ENCODE data around the gene CACNA1B. TPM values are rescaled to one million over a fixed set of nuclear protein-coding genes. Genes with fewer than 3 reads are reported as not detected.
"Not testable (repeated sequence)": the region's sequence is repeated elsewhere in the genome, so short reads cannot be mapped to it uniquely, and the experiment has no call there.

Gene CACNA1B
- total RNA-seq, 1 donor from 2014 or later: not detected

DNA sequence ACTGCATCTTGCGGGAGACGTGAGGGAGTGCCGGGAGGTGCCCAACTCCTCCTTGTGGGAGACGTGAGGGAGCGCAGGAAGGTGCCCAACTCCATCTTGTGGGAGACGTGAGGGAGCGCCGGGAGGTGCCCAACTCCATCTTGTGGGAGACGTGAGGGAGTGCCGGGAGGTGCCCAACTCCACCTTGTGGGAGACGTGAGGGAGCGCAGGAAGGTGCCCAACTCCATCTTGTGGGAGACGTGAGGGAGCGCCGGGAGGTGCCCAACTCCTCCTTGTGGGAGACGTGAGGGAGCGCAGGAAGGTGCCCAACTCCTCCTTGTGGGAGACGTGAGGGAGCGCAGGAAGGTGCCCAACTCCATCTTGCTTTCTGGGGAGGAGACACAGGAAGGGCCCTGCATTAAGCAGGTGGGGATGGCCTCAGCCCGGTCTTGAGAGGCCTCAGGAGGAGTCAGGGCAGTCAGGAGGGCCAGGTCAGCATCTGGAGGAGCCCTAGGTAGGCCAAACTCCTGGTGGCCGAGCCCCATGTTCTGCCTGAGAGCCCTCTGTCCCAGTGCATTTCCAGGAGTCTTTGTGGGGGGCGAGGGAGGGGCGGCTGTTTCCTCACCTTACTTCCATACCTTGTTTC is 236.2 kb downstream of the CACNA1B start:
- intact Hi-C loops (cut with micrococcal nuclease): not testable (repeated sequence)

DNA sequence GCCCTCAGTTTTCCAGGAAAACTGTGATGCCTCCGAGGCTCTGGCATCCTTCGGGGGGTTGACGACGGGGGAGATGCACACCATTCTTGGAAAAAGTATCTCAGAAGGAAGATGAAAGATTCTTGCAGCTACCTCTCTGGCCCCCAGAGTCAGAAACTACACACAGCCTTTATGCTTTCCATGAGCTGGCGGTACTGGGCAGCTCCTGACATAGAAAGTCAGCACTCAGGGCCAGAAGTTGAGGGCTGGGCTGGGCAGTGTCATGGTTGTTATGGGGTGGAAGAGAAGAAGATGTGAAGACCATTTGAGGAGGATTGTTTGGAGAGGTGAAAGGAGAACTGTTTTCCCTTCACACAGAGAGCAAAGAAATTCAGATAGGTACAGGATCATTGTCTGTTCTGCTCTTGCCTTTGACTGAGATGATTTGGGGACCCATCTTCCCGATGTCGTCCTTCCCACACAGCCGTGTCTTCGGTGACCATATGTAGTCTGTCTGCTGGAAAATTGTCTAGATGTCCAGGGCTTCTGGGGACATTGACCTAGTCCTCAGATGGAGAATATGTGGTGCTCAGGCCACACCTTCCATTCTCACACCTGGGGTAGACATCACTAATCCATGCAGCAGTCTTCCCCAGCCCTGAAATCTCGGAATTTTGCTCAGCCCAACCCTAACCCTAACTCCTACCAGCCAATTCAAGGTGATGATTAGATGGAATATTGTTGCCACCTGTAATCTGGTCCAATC is 237.1 kb downstream of the CACNA1B start:
- intact Hi-C loops (cut with micrococcal nuclease): no loop called here

DNA sequence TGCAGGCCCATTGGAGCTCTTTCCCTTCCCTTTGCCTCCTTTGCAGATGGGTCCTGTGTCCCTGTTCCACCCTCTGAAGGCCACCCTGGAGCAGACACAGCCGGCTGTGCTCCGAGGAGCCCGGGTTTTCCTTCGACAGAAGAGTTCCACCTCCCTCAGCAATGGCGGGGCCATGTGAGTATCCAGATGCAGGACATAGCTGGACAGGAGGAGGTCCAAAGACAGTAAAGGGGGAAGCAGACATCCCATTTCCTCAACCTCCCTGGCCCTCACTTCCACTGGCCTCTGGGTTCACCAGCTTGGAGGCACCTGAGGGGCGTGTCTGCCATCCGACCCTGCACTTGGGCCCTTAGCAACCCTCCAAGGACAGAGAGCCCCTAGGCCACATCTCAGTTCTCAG is 237.9 kb downstream of the CACNA1B start:
- intact Hi-C loops (cut with micrococcal nuclease): no loop called here

DNA sequence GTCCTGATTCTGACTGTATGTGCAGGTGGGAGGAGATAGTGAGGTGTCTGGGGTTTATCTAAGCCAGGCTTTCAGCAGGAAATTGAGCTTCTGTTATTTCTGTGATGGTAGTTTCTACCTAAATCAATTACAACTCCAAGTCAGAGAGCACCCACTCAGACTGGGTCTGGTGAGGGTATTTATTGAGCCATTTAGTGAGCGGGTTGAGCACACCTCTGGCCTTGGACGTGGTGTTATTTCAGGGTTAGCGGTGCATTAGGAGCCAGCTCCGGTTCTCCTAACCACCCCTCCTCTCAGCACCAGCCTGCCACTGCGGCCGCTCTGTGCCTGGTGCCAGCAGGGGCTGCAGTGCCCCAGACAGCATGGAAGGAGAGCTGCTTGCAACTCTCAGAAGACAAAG is 238.9 kb downstream of the CACNA1B start:
- intact Hi-C loops (cut with micrococcal nuclease): no loop called here

DNA sequence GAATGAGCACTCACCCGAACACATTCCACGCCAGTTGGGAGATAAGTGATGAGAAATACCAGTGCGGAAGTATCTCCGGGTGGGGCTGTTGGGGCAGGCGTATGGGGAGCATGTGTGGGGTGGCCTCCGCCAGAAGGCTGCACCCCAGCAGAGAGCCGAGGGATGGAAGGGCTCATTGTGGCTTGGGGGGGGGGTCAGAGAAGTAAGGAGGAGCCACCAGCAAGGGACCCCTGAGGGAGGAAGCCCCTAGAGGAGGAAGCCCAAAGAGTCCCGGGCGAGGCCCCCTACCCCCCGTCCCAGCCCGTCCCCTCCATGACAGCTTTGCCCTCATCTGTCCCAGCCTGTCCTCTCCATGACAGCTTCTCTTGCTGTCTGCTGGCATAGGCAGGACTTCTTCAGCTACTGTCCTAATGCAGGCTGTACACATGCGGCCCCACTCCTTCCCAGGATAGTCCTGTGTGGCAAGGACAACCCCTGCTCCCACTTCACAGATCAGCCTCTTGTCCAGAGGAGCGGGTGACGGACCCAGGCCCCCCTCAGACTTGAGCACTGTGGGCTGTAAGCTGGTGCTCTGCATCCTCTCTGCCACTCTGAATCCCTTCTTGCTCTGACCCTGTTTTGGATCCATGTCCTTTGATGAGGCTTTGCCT is 239.6 kb downstream of the CACNA1B start:
- intact Hi-C loops (cut with micrococcal nuclease): no loop called here

DNA sequence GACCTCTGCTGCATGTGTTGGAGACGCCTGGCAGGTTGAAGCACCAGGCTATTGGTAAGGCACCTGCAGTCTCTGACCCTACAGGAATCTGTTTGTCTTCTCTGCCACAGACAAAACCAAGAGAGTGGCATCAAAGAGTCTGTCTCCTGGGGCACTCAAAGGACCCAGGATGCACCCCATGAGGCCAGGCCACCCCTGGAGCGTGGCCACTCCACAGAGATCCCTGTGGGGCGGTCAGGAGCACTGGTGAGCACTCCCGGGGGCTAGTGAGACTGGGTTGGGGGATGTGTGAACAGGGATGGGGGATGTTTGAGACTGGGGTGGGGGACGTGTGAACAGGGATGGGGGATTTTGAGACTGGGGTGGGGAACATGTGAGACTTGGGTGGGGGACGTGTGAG is 240.3 kb downstream of the CACNA1B start:
- intact Hi-C loops (cut with micrococcal nuclease): no loop called here

DNA sequence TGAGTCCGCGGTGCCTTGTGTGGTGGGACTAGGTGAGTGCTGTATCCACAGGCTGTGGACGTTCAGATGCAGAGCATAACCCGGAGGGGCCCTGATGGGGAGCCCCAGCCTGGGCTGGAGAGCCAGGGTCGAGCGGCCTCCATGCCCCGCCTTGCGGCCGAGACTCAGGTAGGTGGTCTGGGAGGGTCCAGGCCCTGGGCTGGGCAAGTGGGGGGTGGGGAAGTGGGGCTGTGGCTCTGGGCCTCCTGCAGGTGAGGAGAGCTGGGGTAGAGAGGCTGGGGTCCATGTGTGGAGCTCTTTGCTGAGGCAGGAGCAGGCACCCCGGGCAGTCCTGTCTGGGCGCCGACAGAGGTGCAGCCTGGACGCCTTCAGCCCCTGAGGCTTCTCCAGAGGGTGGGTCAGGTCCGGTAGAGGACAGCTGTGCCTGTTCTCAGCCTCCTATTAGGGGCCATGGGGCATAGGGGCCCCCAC is 241.1 kb downstream of the CACNA1B start:
- intact Hi-C loops (cut with micrococcal nuclease): no loop called here

DNA sequence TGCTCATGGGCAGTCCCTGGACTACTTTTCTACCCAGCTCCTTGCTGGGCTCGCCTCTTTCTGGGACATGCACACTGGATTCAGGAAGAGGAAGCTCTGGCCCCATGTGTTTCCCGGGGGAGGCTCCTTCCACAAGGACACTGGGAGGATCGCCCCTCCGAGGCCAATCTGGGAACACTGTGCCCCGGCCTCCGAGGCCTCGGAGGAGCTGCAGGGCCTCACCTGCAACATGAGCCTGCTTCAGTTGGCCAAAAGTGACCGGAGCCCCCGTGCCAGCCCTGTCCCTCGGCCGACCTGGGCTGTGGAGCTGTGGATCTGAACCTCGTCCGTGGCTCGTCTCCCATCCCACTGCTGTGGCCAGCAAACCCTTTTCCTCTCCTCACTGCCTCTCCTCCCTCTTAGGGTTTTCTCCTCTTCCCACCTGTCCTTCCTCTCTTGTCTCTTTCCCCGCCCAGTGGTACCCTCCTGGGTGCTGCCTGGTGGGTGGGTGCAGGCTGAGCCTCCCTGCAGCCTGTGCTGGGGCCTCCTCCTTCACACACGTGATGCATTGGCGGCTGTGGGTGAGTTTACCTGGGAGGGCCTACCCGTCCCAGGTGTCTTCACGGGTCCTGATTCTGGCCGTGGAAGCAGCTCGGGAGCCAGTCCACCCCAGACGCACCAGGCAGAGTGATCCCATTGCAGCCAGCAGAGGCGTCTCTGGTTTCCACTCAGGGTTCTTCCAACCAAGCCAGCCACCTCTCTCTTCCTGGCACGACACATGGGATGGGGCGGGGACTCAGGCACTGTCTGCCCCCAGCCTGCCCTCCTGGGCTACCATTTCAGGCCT is 241.8 kb downstream of the CACNA1B start:
- intact Hi-C loops (cut with micrococcal nuclease): no loop called here

DNA sequence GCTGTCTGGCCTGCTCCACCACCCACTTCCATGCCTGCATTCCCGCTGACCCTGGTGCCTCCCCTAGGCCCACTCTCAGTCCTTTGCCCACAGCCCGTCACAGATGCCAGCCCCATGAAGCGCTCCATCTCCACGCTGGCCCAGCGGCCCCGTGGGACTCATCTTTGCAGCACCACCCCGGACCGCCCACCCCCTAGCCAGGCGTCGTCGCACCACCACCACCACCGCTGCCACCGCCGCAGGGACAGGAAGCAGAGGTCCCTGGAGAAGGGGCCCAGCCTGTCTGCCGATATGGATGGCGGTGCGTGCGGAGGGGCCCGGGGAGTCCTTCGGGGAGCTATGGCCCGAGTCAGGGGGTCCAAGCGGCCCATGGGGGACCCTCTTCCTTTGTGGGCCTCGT is 242.5 kb downstream of the CACNA1B start:
- intact Hi-C loops (cut with micrococcal nuclease): no loop called here

DNA sequence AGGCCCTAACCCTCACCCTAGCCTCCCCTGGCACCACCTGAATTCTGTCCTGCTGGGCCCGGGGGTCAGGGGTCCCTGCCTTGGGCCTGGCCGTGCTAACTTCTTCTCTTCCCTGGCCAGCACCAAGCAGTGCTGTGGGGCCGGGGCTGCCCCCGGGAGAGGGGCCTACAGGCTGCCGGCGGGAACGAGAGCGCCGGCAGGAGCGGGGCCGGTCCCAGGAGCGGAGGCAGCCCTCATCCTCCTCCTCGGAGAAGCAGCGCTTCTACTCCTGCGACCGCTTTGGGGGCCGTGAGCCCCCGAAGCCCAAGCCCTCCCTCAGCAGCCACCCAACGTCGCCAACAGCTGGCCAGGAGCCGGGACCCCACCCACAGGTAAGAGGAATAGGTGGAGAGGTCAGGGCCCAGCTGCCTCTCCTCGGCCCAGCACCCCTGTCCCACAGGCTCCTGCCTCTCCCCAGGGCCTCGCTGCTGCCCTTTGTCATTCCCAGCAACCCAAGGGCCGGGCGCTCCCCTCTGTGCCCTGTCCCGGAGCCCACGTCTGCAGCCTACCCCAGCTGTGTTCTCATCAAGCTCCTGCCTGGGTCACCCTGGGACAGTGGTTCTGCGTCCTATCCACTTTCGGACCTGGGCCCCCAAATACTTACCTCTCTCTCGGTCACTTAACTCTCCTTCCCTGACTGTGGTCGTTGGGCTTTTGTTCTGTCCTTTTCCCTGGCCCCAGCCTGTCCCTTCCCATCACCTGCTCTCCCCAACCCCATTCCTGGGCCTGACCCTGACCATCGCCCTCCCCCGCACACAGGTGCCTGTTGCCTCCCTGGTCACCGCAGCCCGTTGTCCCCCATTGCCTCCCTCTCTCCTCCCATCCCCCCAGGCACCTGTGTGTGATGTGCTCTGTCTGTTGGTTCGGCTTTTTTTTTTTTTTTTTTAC is 243.2 kb downstream of the CACNA1B start:
- intact Hi-C loops (cut with micrococcal nuclease): no loop called here

DNA sequence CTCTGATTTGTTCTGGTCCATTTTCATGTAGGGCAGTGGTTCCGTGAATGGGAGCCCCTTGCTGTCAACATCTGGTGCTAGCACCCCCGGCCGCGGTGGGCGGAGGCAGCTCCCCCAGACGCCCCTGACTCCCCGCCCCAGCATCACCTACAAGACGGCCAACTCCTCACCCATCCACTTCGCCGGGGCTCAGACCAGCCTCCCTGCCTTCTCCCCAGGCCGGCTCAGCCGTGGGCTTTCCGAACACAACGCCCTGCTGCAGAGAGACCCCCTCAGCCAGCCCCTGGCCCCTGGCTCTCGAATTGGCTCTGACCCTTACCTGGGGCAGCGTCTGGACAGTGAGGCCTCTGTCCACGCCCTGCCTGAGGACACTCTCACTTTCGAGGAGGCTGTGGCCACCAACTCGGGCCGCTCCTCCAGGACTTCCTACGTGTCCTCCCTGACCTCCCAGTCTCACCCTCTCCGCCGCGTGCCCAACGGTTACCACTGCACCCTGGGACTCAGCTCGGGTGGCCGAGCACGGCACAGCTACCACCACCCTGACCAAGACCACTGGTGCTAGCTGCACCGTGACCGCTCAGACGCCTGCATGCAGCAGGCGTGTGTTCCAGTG is 244.0 kb downstream of the CACNA1B start:
- intact Hi-C loops (cut with micrococcal nuclease): no loop called here

DNA sequence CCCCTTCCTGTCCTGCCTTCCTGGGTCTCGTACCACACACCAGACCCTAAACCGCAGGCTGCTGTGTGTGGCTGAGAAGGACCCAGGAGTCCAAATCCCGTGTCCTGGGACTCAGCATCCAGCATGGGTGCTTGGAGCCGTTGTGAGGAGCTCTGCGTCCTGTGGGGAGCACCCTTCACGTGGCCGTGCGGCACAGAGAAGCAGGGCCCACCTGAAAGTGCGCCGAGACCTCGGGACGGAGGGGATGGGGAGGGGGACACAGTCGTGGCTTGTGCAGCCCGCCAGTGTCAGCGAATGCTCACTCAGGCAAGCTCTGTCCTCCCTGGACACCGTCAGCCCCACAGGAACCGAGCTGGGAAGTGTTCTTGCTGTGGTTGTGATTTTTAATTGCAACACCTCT is 244.6 kb downstream of the CACNA1B start:
- intact Hi-C loops (cut with micrococcal nuclease): no loop called here

DNA sequence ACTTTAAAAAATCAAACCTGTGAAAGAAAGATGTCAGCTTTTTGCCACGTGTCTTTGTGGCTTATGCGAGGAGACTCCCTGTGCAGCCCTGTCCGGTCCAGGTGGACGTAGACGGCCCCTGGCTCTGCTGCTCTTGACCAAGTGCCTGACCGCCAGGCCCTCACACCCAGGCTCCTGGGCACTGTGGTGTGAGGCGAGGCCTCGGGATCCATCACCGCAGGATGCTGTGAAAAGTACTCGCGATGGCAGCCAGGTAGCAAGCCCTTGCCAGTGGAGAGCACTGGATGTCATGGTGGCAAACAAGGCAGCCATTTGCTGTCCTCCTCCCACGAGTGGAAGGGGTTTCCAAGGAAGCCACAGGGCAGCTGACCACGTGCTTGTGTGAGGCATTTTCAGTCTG is 245.1 kb downstream of the CACNA1B start:
- intact Hi-C loops (cut with micrococcal nuclease): no loop called here

DNA sequence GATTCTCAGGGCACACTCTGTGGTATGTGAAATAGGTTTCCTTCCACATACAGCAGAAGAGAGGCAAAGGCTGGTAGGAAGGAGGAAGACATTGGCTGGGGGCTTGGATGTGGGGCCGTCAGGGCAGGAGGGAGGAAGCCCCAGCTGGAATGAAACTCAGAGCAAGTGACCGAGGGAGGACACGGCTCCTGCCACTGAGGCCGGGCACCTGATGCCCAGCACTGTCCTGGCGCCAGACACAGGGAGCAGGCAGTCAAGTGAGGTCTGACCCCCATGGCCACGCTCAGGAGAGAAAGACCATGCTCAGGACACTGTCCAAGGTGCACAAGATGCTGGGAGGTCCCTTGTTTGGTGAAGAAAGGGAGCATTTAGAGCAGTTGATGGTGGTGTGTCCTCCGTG is 245.5 kb downstream of the CACNA1B start:
- intact Hi-C loops (cut with micrococcal nuclease): no loop called here

DNA sequence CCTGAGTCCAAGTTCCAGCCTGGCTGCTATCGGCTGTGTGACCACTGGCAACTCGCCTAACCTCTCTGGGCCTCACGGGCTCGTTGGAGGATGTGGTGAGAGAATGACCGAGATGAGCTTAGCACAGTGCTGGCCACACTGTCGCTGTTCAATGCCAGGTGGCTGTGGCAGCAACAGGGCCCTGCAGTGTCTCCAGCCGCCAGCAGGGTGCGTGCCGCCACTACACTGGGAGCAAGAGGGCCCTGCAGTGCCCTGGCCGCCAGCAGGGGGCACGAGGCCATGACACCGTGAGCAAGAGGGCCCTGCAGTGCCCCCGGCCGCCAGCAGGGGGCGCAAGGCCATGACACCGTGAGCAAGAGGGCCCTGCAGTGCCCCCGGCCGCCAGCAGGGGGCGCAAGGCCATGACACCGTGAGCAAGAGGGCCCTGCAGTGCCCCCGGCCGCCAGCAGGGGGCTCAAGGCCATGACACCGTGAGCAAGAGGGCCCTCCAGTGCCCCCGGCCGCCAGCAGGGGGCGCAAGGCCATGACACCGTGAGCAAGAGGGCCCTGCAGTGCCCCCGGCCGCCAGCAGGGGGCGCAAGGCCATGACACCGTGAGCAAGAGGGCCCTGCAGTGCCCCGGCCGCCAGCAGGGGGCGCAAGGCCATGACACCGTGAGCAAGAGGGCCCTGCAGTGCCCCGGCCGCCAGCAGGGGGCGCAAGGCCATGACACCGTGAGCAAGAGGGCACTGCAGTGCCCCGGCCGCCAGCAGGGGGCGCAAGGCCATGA is 248.7 kb downstream of the CACNA1B start:
- intact Hi-C loops (cut with micrococcal nuclease): not testable (repeated sequence)

DNA sequence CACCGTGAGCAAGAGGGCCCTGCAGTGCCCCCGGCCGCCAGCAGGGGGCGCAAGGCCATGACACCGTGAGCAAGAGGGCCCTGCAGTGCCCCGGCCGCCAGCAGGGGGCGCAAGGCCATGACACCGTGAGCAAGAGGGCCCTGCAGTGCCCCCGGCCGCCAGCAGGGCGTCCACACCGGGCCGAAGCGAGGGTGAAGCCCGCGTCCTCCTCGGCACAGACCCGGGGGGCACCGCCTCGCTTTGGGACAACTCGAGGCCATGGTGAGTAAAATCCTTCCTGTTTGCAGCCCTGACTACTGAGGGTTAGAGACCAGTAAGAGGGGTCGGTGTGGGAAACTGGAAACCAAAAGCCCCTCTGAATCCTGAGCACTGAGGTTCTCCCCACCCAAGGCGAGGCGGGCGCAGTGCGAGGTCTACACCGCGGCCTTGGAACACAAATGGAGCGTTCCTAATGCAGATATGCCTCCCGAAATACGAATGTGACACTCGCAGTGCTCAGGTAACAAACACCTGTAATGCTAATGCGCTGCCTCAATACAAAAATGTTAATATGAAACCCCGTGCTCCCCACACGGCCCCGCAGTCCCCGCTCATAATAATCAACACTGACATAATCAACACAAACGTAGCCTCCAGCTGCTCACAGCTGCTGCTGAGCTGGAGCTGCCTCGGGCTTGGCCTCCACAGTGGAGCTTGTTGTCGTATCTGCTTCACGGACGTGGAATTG is 249.4 kb downstream of the CACNA1B start:
- intact Hi-C loops (cut with micrococcal nuclease): not testable (repeated sequence)

DNA sequence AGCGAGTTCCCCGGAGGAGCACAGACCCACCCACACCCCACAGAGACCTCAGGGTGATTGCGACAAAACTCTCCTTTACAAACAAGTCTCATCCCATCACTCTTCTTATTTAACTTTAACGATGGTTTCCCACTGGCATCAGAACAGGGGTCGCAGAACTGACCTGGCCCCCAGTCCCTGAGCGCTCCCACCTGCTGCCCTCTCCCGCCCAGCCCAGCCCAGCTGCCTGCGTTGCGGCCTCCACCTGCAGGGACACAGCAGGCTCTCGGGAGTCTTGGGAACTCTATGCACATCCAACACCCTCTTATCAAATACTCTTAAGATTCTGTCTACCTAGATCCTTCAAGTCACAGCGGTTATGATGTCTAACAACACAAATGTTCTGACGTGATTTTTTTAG is 250.4 kb downstream of the CACNA1B start:
- intact Hi-C loops (cut with micrococcal nuclease): not testable (repeated sequence)

DNA sequence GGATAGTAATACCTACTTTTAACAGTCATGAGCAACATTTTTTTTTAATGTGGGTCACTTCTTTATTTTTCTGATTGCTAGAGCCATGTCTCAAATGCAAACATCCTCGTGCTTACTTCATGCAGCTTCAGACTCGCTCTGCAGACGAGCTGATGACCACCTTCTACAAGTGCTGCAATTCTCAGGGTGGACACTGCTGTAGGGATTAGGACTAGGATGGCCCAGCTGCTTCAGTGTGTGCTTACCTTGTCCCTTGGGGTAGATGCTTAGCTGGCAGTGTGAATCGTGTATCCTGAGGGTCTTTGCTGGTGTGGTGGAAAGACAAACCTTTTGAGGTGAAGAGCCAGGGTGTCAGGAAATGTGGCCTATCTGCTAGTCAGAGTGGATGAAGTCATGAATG is 251.7 kb downstream of the CACNA1B start:
- intact Hi-C loops (cut with micrococcal nuclease): not testable (repeated sequence)

Measured in T-helper 2 cell treated with Interferon-gamma antibody and Interleukin-4, amounts not matched to agents 100 ng/mL and 5 ng/mL, for 36 hours (primary cell).